GM19043 (cell line): Measurements from ENCODE around the gene TSPEAR.
"Not testable (repeated sequence)": the region's sequence is repeated elsewhere in the genome, so short reads cannot be mapped to it uniquely, and the experiment has no call there.

Source experiments
- ATAC-seq: cut with Tn5 transposase; IDR thresholded peaks from one replicate; pipeline ENCODE4 v1.9.1; 2021; ENCODE audit warnings: low read depth; ENCODE audit not compliant: unreplicated experiment

Gene TSPEAR

GRCh38 chr21:44637851-44638348 lies 73.5 kb downstream of the TSPEAR start:
- ATAC-seq, result not testable (repeated sequence)

- no peak for ATAC-seq
Observed at GRCh38 chr21:44637018-44637850, 74.1 kb downstream of the TSPEAR start, which contains the start of gene KRTAP10-10. KRTAP10-10 (plus strand) TSS chr21:44637356; CDS start chr21:44637418, 62 bp downstream.

GRCh38 chr21:44636209-44637017 lies 75.0 kb downstream of the TSPEAR start:
- no peak for ATAC-seq

- no peak for ATAC-seq
Observed at GRCh38 chr21:44632067-44632466, 79.3 kb downstream of the TSPEAR start.

GRCh38 chr21:44630440-44630839 lies 80.9 kb downstream of the TSPEAR start:
- no peak for ATAC-seq

- no peak for ATAC-seq
Observed at GRCh38 chr21:44628707-44629391, 82.5 kb downstream of the TSPEAR start.

GRCh38 chr21:44627831-44628233 lies 83.5 kb downstream of the TSPEAR start:
- not testable (repeated sequence) for ATAC-seq

GRCh38 chr21:44627181-44627822 lies 84.1 kb downstream of the TSPEAR start:
- ATAC-seq, result not testable (repeated sequence)

- no peak for ATAC-seq
Observed at GRCh38 chr21:44626673-44627143, 84.7 kb downstream of the TSPEAR start, which contains the start of gene KRTAP10-9. KRTAP10-9 (plus strand) TSS chr21:44627093; CDS start chr21:44627172, 79 bp downstream.

- no peak for ATAC-seq
Observed at GRCh38 chr21:44626262-44626661, 85.1 kb downstream of the TSPEAR start.

- ATAC-seq, result no peak
Observed at GRCh38 chr21:44625756-44626155, 85.6 kb downstream of the TSPEAR start.

GRCh38 chr21:44623575-44623974 lies 87.8 kb downstream of the TSPEAR start:
- ATAC-seq, result no peak

GRCh38 chr21:44619886-44620285 lies 91.5 kb downstream of the TSPEAR start:
- no peak for ATAC-seq

GRCh38 chr21:44618909-44619308 lies 92.5 kb downstream of the TSPEAR start:
- ATAC-seq, result no peak

- no peak for ATAC-seq
Observed at GRCh38 chr21:44618504-44618903, 92.9 kb downstream of the TSPEAR start.

- no peak for ATAC-seq
Observed at GRCh38 chr21:44617071-44617501, 94.3 kb downstream of the TSPEAR start.

GRCh38 chr21:44616591-44616926 lies 94.8 kb downstream of the TSPEAR start:
- no peak for ATAC-seq

GRCh38 chr21:44615911-44616590 lies 95.3 kb downstream of the TSPEAR start:
- no peak for ATAC-seq

- no peak for ATAC-seq
Observed at GRCh38 chr21:44615466-44615865, 95.9 kb downstream of the TSPEAR start.
